ENCODE results near the gene TKTL1.
"Not testable (repeated sequence)": the region's sequence is repeated elsewhere in the genome, so short reads cannot be mapped to it uniquely, and the experiment has no call there.

DNA sequence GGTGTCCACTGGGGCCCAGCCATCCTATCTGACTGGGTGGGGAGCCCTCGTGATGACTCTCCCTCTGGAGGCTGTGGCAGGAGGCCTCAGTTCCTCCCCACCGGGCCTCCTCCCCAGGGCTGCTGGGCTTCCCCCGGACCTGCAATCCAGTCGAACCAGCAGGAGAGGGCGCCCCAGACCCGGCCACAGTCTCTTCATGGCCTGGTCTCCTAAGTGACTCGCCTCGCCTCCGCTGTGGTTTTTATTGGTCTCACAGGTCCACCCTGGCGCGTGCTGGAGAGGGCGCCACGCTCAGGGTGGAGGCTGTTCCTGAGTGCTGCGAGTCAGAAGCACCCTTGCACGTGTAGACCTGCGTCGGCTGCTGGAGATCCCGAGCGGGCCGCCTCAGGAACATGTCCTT, 48.0 kb downstream of the TKTL1 start:
- TF ChIP-seq, protein P1, sequence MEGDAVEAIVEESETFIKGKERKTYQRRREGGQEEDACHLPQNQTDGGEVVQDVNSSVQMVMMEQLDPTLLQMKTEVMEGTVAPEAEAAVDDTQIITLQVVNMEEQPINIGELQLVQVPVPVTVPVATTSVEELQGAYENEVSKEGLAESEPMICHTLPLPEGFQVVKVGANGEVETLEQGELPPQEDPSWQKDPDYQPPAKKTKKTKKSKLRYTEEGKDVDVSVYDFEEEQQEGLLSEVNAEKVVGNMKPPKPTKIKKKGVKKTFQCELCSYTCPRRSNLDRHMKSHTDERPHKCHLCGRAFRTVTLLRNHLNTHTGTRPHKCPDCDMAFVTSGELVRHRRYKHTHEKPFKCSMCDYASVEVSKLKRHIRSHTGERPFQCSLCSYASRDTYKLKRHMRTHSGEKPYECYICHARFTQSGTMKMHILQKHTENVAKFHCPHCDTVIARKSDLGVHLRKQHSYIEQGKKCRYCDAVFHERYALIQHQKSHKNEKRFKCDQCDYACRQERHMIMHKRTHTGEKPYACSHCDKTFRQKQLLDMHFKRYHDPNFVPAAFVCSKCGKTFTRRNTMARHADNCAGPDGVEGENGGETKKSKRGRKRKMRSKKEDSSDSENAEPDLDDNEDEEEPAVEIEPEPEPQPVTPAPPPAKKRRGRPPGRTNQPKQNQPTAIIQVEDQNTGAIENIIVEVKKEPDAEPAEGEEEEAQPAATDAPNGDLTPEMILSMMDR (IDR thresholded peaks at IDR 0.05): not testable (repeated sequence)
- TF ChIP-seq POLR2A (IDR thresholded peaks at IDR 0.05): not testable (repeated sequence)

Data from uterus (tissue), 2 donors.